ENCODE results near the gene EYS. TPM values are rescaled to one million over a fixed set of nuclear protein-coding genes. Genes with fewer than 3 reads are reported as not detected.

The EYS gene
- total and polyA plus RNA-seq, 5 donors from 2014 or later, result 0.03 to 0.09 (median 0.05) TPM; not detected in 1

DNA sequence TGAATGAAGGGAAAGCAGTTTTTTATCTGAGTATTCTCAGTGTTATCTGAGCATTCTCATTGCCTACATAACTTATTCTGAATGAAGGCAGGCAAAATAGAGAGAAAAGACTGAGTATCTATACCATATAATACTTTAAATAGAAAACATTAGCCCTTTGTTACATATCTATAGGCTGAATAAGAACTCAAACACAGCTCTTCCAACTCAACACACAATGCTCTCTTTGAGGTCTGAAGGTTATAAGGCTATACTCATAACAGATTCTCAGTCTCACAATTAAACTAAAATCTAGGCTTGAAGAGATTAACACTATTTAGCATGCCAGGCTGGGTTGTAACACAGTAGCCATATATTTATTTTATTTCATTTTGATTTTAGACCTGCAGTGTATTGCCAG, 56.9 kb downstream of the EYS start:
- Histone ChIP-seq H3K27me3 (ENCODE audit: control insufficient read depth, insufficient read depth, low read length) (no peaks in the 10 kb centered on the region), H3K4me1 (ENCODE audit: control insufficient read depth, insufficient read depth, low read length, poor library complexity, severe bottlenecking) (no peaks in the 10 kb centered on the region), H3K4me3 (ENCODE audit: low read depth, low read length) (no peak overlapping the region), H3K9me3 (ENCODE audit: control insufficient read depth in 2 of 2, low read length in 2 of 2) (no peaks in the 10 kb centered on the region), H3K27ac (ENCODE audit: insufficient read depth, low read length, poor library complexity, severe bottlenecking) (no peak overlapping the region), H3K36me3 (ENCODE audit: control insufficient read depth, insufficient read depth, low read length) (no peaks in the 10 kb centered on the region)
- Mint-ChIP-seq H3K27ac (no peak overlapping the region), H3K4me3 (no peak overlapping the region), H3K9me3 (peaks cover 4 to 18% (median 11%) of the 10 kb centered on the region in 7 donors), H3K4me1 (no peaks in the 10 kb centered on the region), H3K27me3 (no peaks in the 10 kb centered on the region), H3K36me3 (no peaks in the 10 kb centered on the region)
- no peak for ATAC-seq (ENCODE audit: low read depth in 2 of 2)
- DNase-seq, result no peak

GRCh38 chr6:65649392-65649791, 57.6 kb downstream of the EYS start:
- H3K4me1 Mint-ChIP-seq, result no peaks in the 10 kb centered on the region
- H3K27ac Mint-ChIP-seq, result no peak overlapping the region
- no peaks in the 10 kb centered on the region for H3K36me3 Mint-ChIP-seq
- H3K36me3 ChIP-seq (ENCODE audit: control insufficient read depth, insufficient read depth, low read length), result no peaks in the 10 kb centered on the region
- H3K27me3 Mint-ChIP-seq, result no peaks in the 10 kb centered on the region
- no peak for ATAC-seq (ENCODE audit: low read depth in 2 of 2)
- H3K27ac ChIP-seq (ENCODE audit: insufficient read depth, low read length, poor library complexity, severe bottlenecking), result no peak overlapping the region
- H3K4me3 Mint-ChIP-seq, result no peak overlapping the region
- H3K4me1 ChIP-seq (ENCODE audit: control insufficient read depth, insufficient read depth, low read length, poor library complexity, severe bottlenecking), result no peaks in the 10 kb centered on the region
- peaks cover 4 to 18% (median 12%) of the 10 kb centered on the region in 7 donors for H3K9me3 Mint-ChIP-seq
- H3K27me3 ChIP-seq (ENCODE audit: control insufficient read depth, insufficient read depth, low read length), result no peaks in the 10 kb centered on the region
- no peaks in the 10 kb centered on the region for H3K9me3 ChIP-seq (ENCODE audit: control insufficient read depth in 2 of 2, low read length in 2 of 2)
- H3K4me3 ChIP-seq (ENCODE audit: low read depth, low read length), result no peak overlapping the region
- DNase-seq, result no peak

DNA sequence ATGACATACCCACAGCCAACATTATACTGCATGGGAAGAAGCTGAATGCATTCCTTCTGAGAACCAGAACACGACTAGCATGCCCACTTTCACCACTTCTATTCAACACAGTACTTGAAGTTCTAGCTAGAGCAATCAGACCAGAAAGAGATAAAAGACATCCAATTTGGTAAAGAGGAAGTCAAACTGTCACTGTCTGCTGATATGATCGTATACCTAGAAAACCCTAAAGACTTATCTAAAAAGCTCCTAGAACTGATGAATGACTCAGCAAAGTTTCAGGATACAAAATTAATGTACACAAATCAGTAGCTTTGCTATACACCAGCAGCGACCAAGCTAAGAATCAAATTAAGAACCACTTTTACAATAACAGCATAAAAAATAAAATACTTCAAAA, 60.5 kb downstream of the EYS start:
- Mint-ChIP-seq H3K4me3 (no peak overlapping the region), H3K27me3 (no peaks in the 10 kb centered on the region), H3K36me3 (no peaks in the 10 kb centered on the region), H3K27ac (no peak overlapping the region), H3K4me1 (no peaks in the 10 kb centered on the region), H3K9me3 (peaks cover 4 to 20% (median 7%) of the 10 kb centered on the region in 7 donors)
- DNase-seq (no peak), ATAC-seq (ENCODE audit: low read depth in 2 of 2) (no peak)
- H3K27me3 ChIP-seq (ENCODE audit: control insufficient read depth, insufficient read depth, low read length), result no peaks in the 10 kb centered on the region
- peaks cover 0 to 8% of the 10 kb centered on the region in 2 experiments for H3K9me3 ChIP-seq (ENCODE audit: control insufficient read depth in 2 of 2, low read length in 2 of 2)
- no peak overlapping the region for H3K4me3 ChIP-seq (ENCODE audit: low read depth, low read length)
- H3K27ac ChIP-seq (ENCODE audit: insufficient read depth, low read length, poor library complexity, severe bottlenecking), result no peak overlapping the region
- H3K4me1 ChIP-seq (ENCODE audit: control insufficient read depth, insufficient read depth, low read length, poor library complexity, severe bottlenecking), result no peaks in the 10 kb centered on the region
- no peaks in the 10 kb centered on the region for H3K36me3 ChIP-seq (ENCODE audit: control insufficient read depth, insufficient read depth, low read length)

DNA sequence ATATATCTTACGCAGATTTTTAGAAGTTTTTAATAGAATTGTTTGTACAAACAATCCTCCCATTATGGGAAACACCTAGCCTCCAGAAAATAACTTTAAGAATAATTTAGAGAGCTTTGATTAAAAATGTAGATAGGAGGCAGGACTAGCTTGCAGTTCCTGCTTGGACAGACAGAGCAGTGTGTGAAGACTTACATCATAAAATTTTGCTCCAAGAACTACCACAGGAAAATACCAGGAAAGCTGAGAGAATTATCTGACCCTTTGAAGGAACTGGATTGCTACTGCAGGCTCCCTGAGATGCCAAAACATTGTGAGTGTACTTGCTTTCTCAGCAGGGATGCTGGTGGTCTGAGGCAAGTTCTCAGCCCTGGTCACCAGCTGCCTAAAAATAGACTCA, 64.2 kb downstream of the EYS start:
- H3K27ac Mint-ChIP-seq, result no peak overlapping the region
- H3K27ac ChIP-seq (ENCODE audit: insufficient read depth, low read length, poor library complexity, severe bottlenecking), result no peak overlapping the region
- H3K27me3 Mint-ChIP-seq, result no peaks in the 10 kb centered on the region
- H3K36me3 Mint-ChIP-seq, result no peaks in the 10 kb centered on the region
- ATAC-seq (ENCODE audit: low read depth in 2 of 2), result no peak
- peaks cover 3 to 23% (median 7%) of the 10 kb centered on the region in 7 donors for H3K9me3 Mint-ChIP-seq
- no peaks in the 10 kb centered on the region for H3K36me3 ChIP-seq (ENCODE audit: control insufficient read depth, insufficient read depth, low read length)
- H3K9me3 ChIP-seq (ENCODE audit: control insufficient read depth in 2 of 2, low read length in 2 of 2), result peaks cover 2 to 8% of the 10 kb centered on the region in 2 experiments
- H3K27me3 ChIP-seq (ENCODE audit: control insufficient read depth, insufficient read depth, low read length), result no peaks in the 10 kb centered on the region
- DNase-seq, result no peak
- H3K4me1 Mint-ChIP-seq, result no peaks in the 10 kb centered on the region
- no peak overlapping the region for H3K4me3 ChIP-seq (ENCODE audit: low read depth, low read length)
- H3K4me1 ChIP-seq (ENCODE audit: control insufficient read depth, insufficient read depth, low read length, poor library complexity, severe bottlenecking), result no peaks in the 10 kb centered on the region
- no peak overlapping the region for H3K4me3 Mint-ChIP-seq

DNA sequence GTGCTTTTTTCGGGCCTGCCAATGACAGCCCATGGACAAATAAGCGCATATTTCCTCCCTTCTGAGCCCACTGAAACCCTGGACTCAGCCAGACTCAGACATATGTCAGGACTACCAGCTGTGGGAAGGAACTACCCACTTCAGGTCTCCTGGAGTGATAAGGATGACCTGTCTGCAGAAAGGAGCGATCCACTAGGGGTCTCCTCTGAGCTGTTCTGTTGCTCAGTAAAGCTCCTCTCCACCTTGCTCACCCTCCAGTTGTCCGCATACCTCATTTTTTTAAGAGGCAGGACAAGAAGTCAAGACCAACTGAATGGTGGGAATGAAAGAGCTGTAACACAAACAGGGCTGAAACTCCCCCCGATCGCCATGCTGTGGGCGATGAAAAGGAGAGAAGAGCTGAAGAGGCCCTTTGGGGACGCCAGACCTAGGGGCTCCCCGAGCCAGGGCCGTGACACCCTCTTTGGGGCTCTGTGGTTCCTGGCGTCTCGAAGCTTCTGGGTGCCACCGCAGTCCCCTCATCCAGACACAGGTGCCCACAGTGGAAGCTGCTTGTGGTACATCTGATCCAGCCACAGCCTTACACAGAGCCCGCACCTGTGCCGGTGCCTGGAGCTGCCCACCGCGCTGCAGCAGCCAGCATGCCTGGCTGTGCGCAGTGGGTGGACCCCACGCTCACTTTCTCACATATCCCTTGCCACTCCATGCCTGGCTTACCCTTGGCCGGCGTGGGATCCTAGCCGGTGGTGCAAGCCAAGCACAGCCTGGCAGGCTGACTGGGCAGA, 68.8 kb downstream of the EYS start:
- Mint-ChIP-seq H3K4me3 (no peak overlapping the region), H3K36me3 (no peaks in the 10 kb centered on the region), H3K9me3 (peaks cover 0 to 23% (median 4%) of the 10 kb centered on the region in 7 donors), H3K27ac (no peak overlapping the region), H3K4me1 (no peaks in the 10 kb centered on the region), H3K27me3 (no peaks in the 10 kb centered on the region)
- Histone ChIP-seq H3K27ac (ENCODE audit: insufficient read depth, low read length, poor library complexity, severe bottlenecking) (no peak overlapping the region), H3K9me3 (ENCODE audit: control insufficient read depth in 2 of 2, low read length in 2 of 2) (peaks cover 2 to 7% of the 10 kb centered on the region in 2 experiments), H3K27me3 (ENCODE audit: control insufficient read depth, insufficient read depth, low read length) (no peaks in the 10 kb centered on the region), H3K4me1 (ENCODE audit: control insufficient read depth, insufficient read depth, low read length, poor library complexity, severe bottlenecking) (no peaks in the 10 kb centered on the region), H3K36me3 (ENCODE audit: control insufficient read depth, insufficient read depth, low read length) (no peaks in the 10 kb centered on the region), H3K4me3 (ENCODE audit: low read depth, low read length) (no peak overlapping the region)
- DNase-seq (no peak), ATAC-seq (ENCODE audit: low read depth in 2 of 2) (no peak)

DNA sequence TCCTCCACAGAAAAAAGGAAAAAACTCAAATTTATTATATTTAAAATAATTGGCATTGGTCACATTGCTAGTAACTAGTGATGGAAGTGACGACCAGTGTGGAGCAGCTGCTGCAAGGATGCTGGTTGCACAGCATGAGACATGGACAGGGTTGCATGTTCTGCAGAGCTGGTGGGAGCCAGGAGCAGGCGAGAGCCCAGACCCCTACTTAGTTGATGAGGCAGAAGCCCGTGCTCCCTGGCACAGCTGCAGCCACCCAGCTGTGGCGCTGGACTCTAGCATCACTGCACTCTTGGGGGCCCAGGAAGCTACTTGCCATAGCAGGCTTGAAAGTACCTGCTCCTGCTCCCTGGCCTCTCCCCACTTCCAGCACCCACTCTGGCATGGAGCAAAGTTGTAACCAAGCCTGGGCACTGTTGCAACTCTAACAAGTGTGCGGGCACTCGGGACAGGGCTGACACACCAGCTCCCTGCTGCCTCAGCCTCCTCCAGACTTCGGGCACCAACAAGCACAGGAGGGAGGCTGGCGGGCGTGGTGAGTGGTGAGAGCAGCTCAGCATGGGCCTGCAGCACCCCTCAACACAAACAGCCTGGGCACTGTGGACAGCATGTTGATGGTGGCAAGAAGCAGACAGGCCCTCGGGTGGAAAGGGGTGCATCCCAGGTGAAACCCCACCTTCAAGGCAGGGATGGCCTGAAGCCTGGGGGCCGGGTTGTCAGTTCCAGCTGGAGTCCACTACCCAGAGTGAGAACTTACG, 69.6 kb downstream of the EYS start:
- H3K27me3 ChIP-seq (ENCODE audit: control insufficient read depth, insufficient read depth, low read length), result no peaks in the 10 kb centered on the region
- H3K4me3 ChIP-seq (ENCODE audit: low read depth, low read length), result no peak overlapping the region
- ATAC-seq (ENCODE audit: low read depth in 2 of 2) (no peak), DNase-seq (no peak)
- no peaks in the 10 kb centered on the region for H3K36me3 Mint-ChIP-seq
- no peak overlapping the region for H3K4me3 Mint-ChIP-seq
- no peak overlapping the region for H3K27ac ChIP-seq (ENCODE audit: insufficient read depth, low read length, poor library complexity, severe bottlenecking)
- peaks cover 0 to 23% (median 4%) of the 10 kb centered on the region in 7 donors for H3K9me3 Mint-ChIP-seq
- no peak overlapping the region for H3K27ac Mint-ChIP-seq
- H3K4me1 ChIP-seq (ENCODE audit: control insufficient read depth, insufficient read depth, low read length, poor library complexity, severe bottlenecking), result no peaks in the 10 kb centered on the region
- no peaks in the 10 kb centered on the region for H3K27me3 Mint-ChIP-seq
- no peaks in the 10 kb centered on the region for H3K36me3 ChIP-seq (ENCODE audit: control insufficient read depth, insufficient read depth, low read length)
- H3K4me1 Mint-ChIP-seq, result no peaks in the 10 kb centered on the region
- peaks cover 0 to 2% of the 10 kb centered on the region in 2 experiments for H3K9me3 ChIP-seq (ENCODE audit: control insufficient read depth in 2 of 2, low read length in 2 of 2)

DNA sequence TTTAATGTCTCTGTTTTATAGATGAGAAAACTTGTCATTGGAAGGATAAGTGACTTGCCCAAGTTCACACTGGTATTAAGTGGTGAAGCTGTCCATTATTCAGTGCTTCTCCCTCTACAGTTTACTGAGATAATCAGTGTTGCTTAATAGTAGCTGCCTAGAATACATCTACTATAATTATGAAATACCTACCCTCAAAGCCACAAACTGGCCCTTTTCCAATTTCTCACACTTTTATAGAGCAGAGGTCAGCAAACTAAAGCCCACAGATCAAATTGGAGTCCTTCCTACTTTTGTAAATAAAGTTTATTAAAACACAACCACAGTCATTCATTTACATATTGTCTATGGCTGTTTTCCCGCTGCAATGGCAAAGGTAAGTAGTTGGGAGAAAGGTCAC, 73.5 kb downstream of the EYS start:
- no peaks in the 10 kb centered on the region for H3K27me3 Mint-ChIP-seq
- no peaks in the 10 kb centered on the region for H3K4me1 Mint-ChIP-seq
- H3K36me3 ChIP-seq (ENCODE audit: control insufficient read depth, insufficient read depth, low read length), result no peaks in the 10 kb centered on the region
- DNase-seq (no peak), ATAC-seq (ENCODE audit: low read depth in 2 of 2) (no peak)
- no peak overlapping the region for H3K27ac Mint-ChIP-seq
- H3K9me3 ChIP-seq (ENCODE audit: control insufficient read depth in 2 of 2, low read length in 2 of 2), result peaks cover 0 to 5% of the 10 kb centered on the region in 2 experiments
- no peak overlapping the region for H3K27ac ChIP-seq (ENCODE audit: insufficient read depth, low read length, poor library complexity, severe bottlenecking)
- no peak overlapping the region for H3K4me3 ChIP-seq (ENCODE audit: low read depth, low read length)
- H3K4me1 ChIP-seq (ENCODE audit: control insufficient read depth, insufficient read depth, low read length, poor library complexity, severe bottlenecking), result no peaks in the 10 kb centered on the region
- H3K9me3 Mint-ChIP-seq, result peaks cover 0 to 27% (median 3%) of the 10 kb centered on the region in 7 donors
- no peak overlapping the region for H3K4me3 Mint-ChIP-seq
- no peaks in the 10 kb centered on the region for H3K27me3 ChIP-seq (ENCODE audit: control insufficient read depth, insufficient read depth, low read length)
- no peaks in the 10 kb centered on the region for H3K36me3 Mint-ChIP-seq
